GM12873 (cell line): ENCODE data around the gene KCNK18.

Experiments
- CTCF ChIP-seq: IDR thresholded peaks from 2 replicates; pipeline ENCODE4 v1.5.1; 2012; ENCODE audit warnings: low read depth, mild to moderate bottlenecking, moderate library complexity, low read length, control low read depth; ENCODE audit not compliant: insufficient read depth; ENCODE audit errors: missing control alignments

Gene KCNK18

GRCh38 chr10:117186832-117187615 lies 10.3 kb upstream of the KCNK18 start:
- TF ChIP-seq CTCF, result no peak

GRCh38 chr10:117188371-117188770 lies 8.9 kb upstream of the KCNK18 start:
- TF ChIP-seq CTCF, result no peak

GRCh38 chr10:117189557-117189956 lies 7.7 kb upstream of the KCNK18 start:
- no peak for TF ChIP-seq CTCF

GRCh38 chr10:117198088-117198487 lies 799 bp downstream of the KCNK18 start:
- TF ChIP-seq CTCF, result no peak

GRCh38 chr10:117201826-117202225 lies 4.5 kb downstream of the KCNK18 start:
- no peak for TF ChIP-seq CTCF

GRCh38 chr10:117204316-117204715 lies 7.0 kb downstream of the KCNK18 start:
- no peak for TF ChIP-seq CTCF

- TF ChIP-seq CTCF, result no peak
Observed at GRCh38 chr10:117212176-117212575, 14.9 kb downstream of the KCNK18 start.
